Inflammatory macrophage treated with lipopolysaccharide for 1 hour (primary cell): ENCODE data around the gene CRB3.

Experiments
- DNase-seq, 2 donors: peaks; one replicate each; pipeline ENCODE4 v3.0.0-alpha.2; 2020 to 2022

The CRB3 gene

GRCh38 chr19:6433663-6434062 is 30.4 kb upstream of the CRB3 start, which contains the start of gene SLC25A41:
TSS of gene SLC25A41 (minus strand) at chr19:6433763. CDS start at chr19:6433693, 70 bp downstream.
- no peak for DNase-seq

GRCh38 chr19:6439743-6440142 is 24.3 kb upstream of the CRB3 start:
- no peak for DNase-seq

GRCh38 chr19:6440905-6441304 is 23.2 kb upstream of the CRB3 start:
- no peak for DNase-seq

- DNase-seq = no peak
Observed at GRCh38 chr19:6442087-6442688, 21.9 kb upstream of the CRB3 start.

GRCh38 chr19:6443986-6444385 is 20.1 kb upstream of the CRB3 start:
- DNase-seq = no peak

GRCh38 chr19:6446452-6446851 is 17.6 kb upstream of the CRB3 start:
- DNase-seq = no peak

GRCh38 chr19:6448045-6448444 is 16.0 kb upstream of the CRB3 start:
- no peak for DNase-seq

GRCh38 chr19:6450166-6450565 is 13.9 kb upstream of the CRB3 start:
- DNase-seq = peak; percentile 13 to 48

GRCh38 chr19:6451583-6452222 is 12.4 kb upstream of the CRB3 start:
- no peak for DNase-seq

GRCh38 chr19:6452223-6452614 is 11.9 kb upstream of the CRB3 start:
- no peak for DNase-seq

- no peak for DNase-seq
Observed at GRCh38 chr19:6452899-6453298, 11.2 kb upstream of the CRB3 start.

GRCh38 chr19:6453951-6454565 is 10.0 kb upstream of the CRB3 start:
- DNase-seq = no peak

GRCh38 chr19:6455924-6456323 is 8.1 kb upstream of the CRB3 start:
- DNase-seq = no peak

- no peak for DNase-seq
Observed at GRCh38 chr19:6457958-6458694, 5.9 kb upstream of the CRB3 start.

- DNase-seq = no peak
Observed at GRCh38 chr19:6458695-6459261, 5.3 kb upstream of the CRB3 start.

- peak in 1 of 2 donors; percentile 7 for DNase-seq
Observed at GRCh38 chr19:6459262-6460098, 4.6 kb upstream of the CRB3 start, which contains the start of gene SLC25A23. TSS of gene SLC25A23 (minus strand) at chr19:6459792. CDS start at chr19:6459628, 164 bp downstream.

- DNase-seq = peak; percentile 80 to 93
Observed at GRCh38 chr19:6460099-6460884, 3.8 kb upstream of the CRB3 start.

GRCh38 chr19:6465006-6465405 is 935 bp downstream of the CRB3 start:
- no peak for DNase-seq

- DNase-seq = no peak
Observed at GRCh38 chr19:6465663-6466062, 1.6 kb downstream of the CRB3 start.

GRCh38 chr19:6466526-6467248 is 2.6 kb downstream of the CRB3 start:
- no peak for DNase-seq

GRCh38 chr19:6467384-6467783 is 3.3 kb downstream of the CRB3 start:
- no peak for DNase-seq
